CD8-positive, alpha-beta memory T cell (primary cell): ENCODE data around the gene TRAP1. TPM values are rescaled to one million over a fixed set of nuclear protein-coding genes. Genes with fewer than 3 reads are reported as not detected.

ENCODE experiments used
- CTCF ChIA-PET: fragments of 350-600 bp; sonication (Branson Sonifier 250); formaldehyde crosslinking; loops from one replicate; lab custom pipeline; 2021; ENCODE audit warnings: antibody characterized with exemption; lab: Charles Lee
- POLR2A ChIA-PET: fragments of 350-600 bp; sonication (Branson Sonifier 250); formaldehyde crosslinking; loops from one replicate; lab custom pipeline; 2021; ENCODE audit warnings: antibody characterized with exemption; lab: Charles Lee
- DNase-seq, 5 donors: peaks; one replicate each; pipeline versions ENCODE4 v3.0.0 to v3.0.0-alpha.2; 2020 to 2022; ENCODE audit warnings: mixed read lengths in 1 of 5
- H3K27ac ChIP-seq: one replicate; pipeline ENCODE4 v1.7.0; 2013; ENCODE audit warnings: low read depth, mild to moderate bottlenecking, low read length, moderate library complexity
- H3K27me3 ChIP-seq: 2 replicates; pipeline ENCODE4 v1.7.0; 2013; ENCODE audit warnings: low read length, mild to moderate bottlenecking; ENCODE audit not compliant: insufficient read depth, poor library complexity, severe bottlenecking
- H3K36me3 ChIP-seq: 2 replicates; pipeline ENCODE4 v1.7.0; 2013; ENCODE audit warnings: mild to moderate bottlenecking, low read length, moderate library complexity; ENCODE audit not compliant: insufficient read depth
- H3K4me1 ChIP-seq: 2 replicates; pipeline ENCODE4 v1.7.0; 2013; ENCODE audit warnings: mild to moderate bottlenecking, low read length, moderate library complexity; ENCODE audit not compliant: insufficient read depth
- H3K4me3 ChIP-seq: 2 replicates; pipeline ENCODE4 v1.7.0; 2013; ENCODE audit warnings: mild to moderate bottlenecking, low read length
- H3K9me3 ChIP-seq: 2 replicates; pipeline ENCODE4 v1.7.0; 2013; ENCODE audit warnings: mild to moderate bottlenecking, low read length
- H3K27ac Mint-ChIP-seq, 8 donors: one replicate each; pipeline ENCODE4 v1.8.0; 2020 to 2021; ENCODE audit warnings: mixed read lengths in 8 of 8, mild to moderate bottlenecking in 6 of 8, inconsistent platforms in 3 of 8, moderate library complexity in 3 of 8
- H3K27me3 Mint-ChIP-seq, 2 donors: one replicate each; pipeline ENCODE4 v1.8.0; 2020 to 2021; ENCODE audit warnings: mixed read lengths in 2 of 2, mild to moderate bottlenecking in 1 of 2, moderate library complexity in 1 of 2
- H3K36me3 Mint-ChIP-seq, 3 donors: one replicate each; pipeline ENCODE4 v1.8.0; 2020 to 2021; ENCODE audit warnings: mixed read lengths in 3 of 3, inconsistent platforms in 1 of 3, mild to moderate bottlenecking in 1 of 3
- H3K4me1 Mint-ChIP-seq, 3 donors: one replicate each; pipeline ENCODE4 v1.8.0; 2020 to 2021; ENCODE audit warnings: mixed read lengths in 3 of 3, inconsistent platforms in 1 of 3, mild to moderate bottlenecking in 1 of 3
- H3K4me3 Mint-ChIP-seq, 7 donors: one replicate each; pipeline ENCODE4 v1.8.0; 2020 to 2021; ENCODE audit warnings: mixed read lengths in 7 of 7, mild to moderate bottlenecking in 6 of 7, moderate library complexity in 4 of 7, inconsistent platforms in 2 of 7
- H3K9me3 Mint-ChIP-seq, 5 donors: one replicate each; pipeline ENCODE4 v1.8.0; 2020 to 2022; ENCODE audit warnings: mixed read lengths in 5 of 5, mild to moderate bottlenecking in 3 of 5, moderate library complexity in 2 of 5, inconsistent platforms in 1 of 5
- polyA plus RNA-seq: library from polyadenylated mRNA; unstranded; fragments of 300-500 nt; fragmentation: Illumina TruSeq; gene quantifications from one replicate; pipeline ENCODE4 v1.2.3, GENCODE V29; 2021
- total RNA-seq, 2 experiments: library from RNA; stranded (reverse); gene quantifications; one replicate each; pipeline ENCODE4 v1.2.3, GENCODE V29; 2021

The TRAP1 gene
- total and polyA plus RNA-seq, 3 experiments from 2014 or later, result 53.5 to 308 (median 283) TPM

GRCh38 chr16:3669082-3669481, 48.2 kb downstream of the TRAP1 start:
- peaks cover 0 to 51% (median 2%) of the 10 kb centered on the region in 3 donors for H3K36me3 Mint-ChIP-seq
- Histone ChIP-seq H3K4me1 (peaks cover 13% of the 10 kb centered on the region), H3K9me3 (no peaks in the 10 kb centered on the region), H3K4me3 (no peak overlapping the region), H3K36me3 (no peaks in the 10 kb centered on the region), H3K27ac (no peak overlapping the region), H3K27me3 (no peaks in the 10 kb centered on the region)
- no peaks in the 10 kb centered on the region for H3K27me3 Mint-ChIP-seq
- H3K27ac Mint-ChIP-seq, result peak overlapping the region in 1 of 8 donors; percentile 60
- H3K4me3 Mint-ChIP-seq, result no peak overlapping the region
- POLR2A ChIA-PET, result no interaction called here
- H3K9me3 Mint-ChIP-seq, result no peaks in the 10 kb centered on the region
- DNase-seq, result no peak
- peaks cover 20 to 44% (median 24%) of the 10 kb centered on the region in 3 donors for H3K4me1 Mint-ChIP-seq
- CTCF ChIA-PET, result no interaction called here

GRCh38 chr16:3668626-3669025, 48.7 kb downstream of the TRAP1 start:
- POLR2A ChIA-PET, result no interaction called here
- Histone ChIP-seq H3K36me3 (no peaks in the 10 kb centered on the region), H3K4me1 (peaks cover 13% of the 10 kb centered on the region), H3K9me3 (no peaks in the 10 kb centered on the region), H3K27me3 (no peaks in the 10 kb centered on the region), H3K27ac (no peak overlapping the region), H3K4me3 (no peak overlapping the region)
- Mint-ChIP-seq H3K4me3 (no peak overlapping the region), H3K27ac (peak overlapping the region in 1 of 8 donors; percentile 60), H3K9me3 (no peaks in the 10 kb centered on the region), H3K4me1 (peaks cover 20 to 44% (median 24%) of the 10 kb centered on the region in 3 donors), H3K27me3 (no peaks in the 10 kb centered on the region), H3K36me3 (peaks cover 0 to 48% (median 2%) of the 10 kb centered on the region in 3 donors)
- CTCF ChIA-PET, result no interaction called here
- no peak for DNase-seq

- Mint-ChIP-seq H3K27ac (peak overlapping the region in 7 of 8 donors; percentile 34 to 84 (median 52)), H3K4me3 (no peak overlapping the region), H3K4me1 (peaks cover 14 to 38% (median 23%) of the 10 kb centered on the region in 3 donors), H3K36me3 (peaks cover 0 to 59% (median 7%) of the 10 kb centered on the region in 3 donors), H3K27me3 (no peaks in the 10 kb centered on the region), H3K9me3 (no peaks in the 10 kb centered on the region)
- Histone ChIP-seq H3K27me3 (no peaks in the 10 kb centered on the region), H3K4me3 (no peak overlapping the region), H3K27ac (peak overlapping the region; percentile 20), H3K36me3 (peaks cover 5% of the 10 kb centered on the region), H3K9me3 (no peaks in the 10 kb centered on the region), H3K4me1 (peaks cover 13% of the 10 kb centered on the region)
- ChIA-PET POLR2A (interaction anchor here (0.6 kb wide), 1 partner anchor 84 kb away, joined by 3 read pairs; no protein-coding TSS in a partner anchor), CTCF (no interaction called here)
- DNase-seq, result peak; percentile 13 to 70 (median 34)
These were observed 51.8 kb downstream of the TRAP1 start for GRCh38 chr16:3665508-3665907.

GRCh38 chr16:3664187-3664896, 53.0 kb downstream of the TRAP1 start:
- no peak overlapping the region for H3K27ac ChIP-seq
- DNase-seq, result no peak
- POLR2A ChIA-PET, result no interaction called here
- Mint-ChIP-seq H3K27me3 (no peaks in the 10 kb centered on the region), H3K27ac (peak overlapping the region in 3 of 8 donors; percentile 47 to 91 (median 79)), H3K4me3 (no peak overlapping the region), H3K9me3 (no peaks in the 10 kb centered on the region), H3K4me1 (peaks cover 13 to 32% (median 23%) of the 10 kb centered on the region in 3 donors), H3K36me3 (peaks cover 0 to 66% (median 8%) of the 10 kb centered on the region in 3 donors)
- H3K4me1 ChIP-seq, result peaks cover 13% of the 10 kb centered on the region
- peaks cover 5% of the 10 kb centered on the region for H3K36me3 ChIP-seq
- no peaks in the 10 kb centered on the region for H3K9me3 ChIP-seq
- CTCF ChIA-PET, result no interaction called here
- no peak overlapping the region for H3K4me3 ChIP-seq
- no peaks in the 10 kb centered on the region for H3K27me3 ChIP-seq

- no peak for DNase-seq
- Mint-ChIP-seq H3K9me3 (no peaks in the 10 kb centered on the region), H3K4me3 (no peak overlapping the region), H3K27ac (peak overlapping the region in 2 of 8 donors; percentile 23 to 63), H3K4me1 (peaks cover 13 to 26% (median 23%) of the 10 kb centered on the region in 3 donors), H3K27me3 (no peaks in the 10 kb centered on the region), H3K36me3 (peaks cover 0 to 72% (median 11%) of the 10 kb centered on the region in 3 donors)
- ChIA-PET CTCF (interaction anchor here (1.1 kb wide), 1 partner anchor 136 kb away, joined by 3 read pairs; no protein-coding TSS in a partner anchor), POLR2A (no interaction called here)
- Histone ChIP-seq H3K9me3 (no peaks in the 10 kb centered on the region), H3K27ac (no peak overlapping the region), H3K4me3 (no peak overlapping the region), H3K4me1 (peaks cover 13% of the 10 kb centered on the region), H3K27me3 (no peaks in the 10 kb centered on the region), H3K36me3 (peaks cover 10% of the 10 kb centered on the region)
These were observed 54.7 kb downstream of the TRAP1 start for GRCh38 chr16:3662601-3663000.

GRCh38 chr16:3661922-3662321, 55.4 kb downstream of the TRAP1 start:
- CTCF ChIA-PET, result no interaction called here
- Histone ChIP-seq H3K4me3 (no peak overlapping the region), H3K27me3 (no peaks in the 10 kb centered on the region), H3K27ac (no peak overlapping the region), H3K9me3 (no peaks in the 10 kb centered on the region), H3K4me1 (peaks cover 13% of the 10 kb centered on the region), H3K36me3 (peaks cover 15% of the 10 kb centered on the region)
- no peak for DNase-seq
- no peaks in the 10 kb centered on the region for H3K27me3 Mint-ChIP-seq
- H3K4me1 Mint-ChIP-seq, result peaks cover 14 to 25% (median 23%) of the 10 kb centered on the region in 3 donors
- no peak overlapping the region for H3K4me3 Mint-ChIP-seq
- H3K36me3 Mint-ChIP-seq, result peaks cover 0 to 78% (median 11%) of the 10 kb centered on the region in 3 donors
- POLR2A ChIA-PET, result no interaction called here
- no peaks in the 10 kb centered on the region for H3K9me3 Mint-ChIP-seq
- no peak overlapping the region for H3K27ac Mint-ChIP-seq

- peaks cover 0 to 80% (median 11%) of the 10 kb centered on the region in 3 donors for H3K36me3 Mint-ChIP-seq
- H3K4me1 ChIP-seq, result peaks cover 12% of the 10 kb centered on the region
- no peak overlapping the region for H3K4me3 ChIP-seq
- ChIA-PET POLR2A (no interaction called here), CTCF (no interaction called here)
- no peaks in the 10 kb centered on the region for H3K9me3 ChIP-seq
- no peaks in the 10 kb centered on the region for H3K27me3 ChIP-seq
- no peak overlapping the region for H3K4me3 Mint-ChIP-seq
- H3K9me3 Mint-ChIP-seq, result no peaks in the 10 kb centered on the region
- peak overlapping the region in 6 of 8 donors; percentile 16 to 81 (median 65) for H3K27ac Mint-ChIP-seq
- peaks cover 13 to 21% (median 21%) of the 10 kb centered on the region in 3 donors for H3K4me1 Mint-ChIP-seq
- no peak for DNase-seq
- no peaks in the 10 kb centered on the region for H3K27me3 Mint-ChIP-seq
- H3K36me3 ChIP-seq, result peaks cover 15% of the 10 kb centered on the region
- no peak overlapping the region for H3K27ac ChIP-seq
These were observed 56.0 kb downstream of the TRAP1 start for GRCh38 chr16:3661311-3661710.

GRCh38 chr16:3659251-3659650, 58.1 kb downstream of the TRAP1 start:
- H3K4me1 ChIP-seq, result no peaks in the 10 kb centered on the region
- H3K27ac ChIP-seq, result no peak overlapping the region
- H3K9me3 Mint-ChIP-seq, result no peaks in the 10 kb centered on the region
- peaks cover 0 to 84% (median 11%) of the 10 kb centered on the region in 3 donors for H3K36me3 Mint-ChIP-seq
- H3K36me3 ChIP-seq, result peaks cover 15% of the 10 kb centered on the region
- H3K4me3 ChIP-seq, result no peak overlapping the region
- H3K9me3 ChIP-seq, result no peaks in the 10 kb centered on the region
- DNase-seq, result no peak
- CTCF ChIA-PET, result no interaction called here
- H3K27me3 ChIP-seq, result no peaks in the 10 kb centered on the region
- peaks cover 2 to 6% (median 5%) of the 10 kb centered on the region in 3 donors for H3K4me1 Mint-ChIP-seq
- no peaks in the 10 kb centered on the region for H3K27me3 Mint-ChIP-seq
- POLR2A ChIA-PET, result no interaction called here
- no peak overlapping the region for H3K4me3 Mint-ChIP-seq
- peak overlapping the region in 4 of 8 donors; percentile 57 to 81 (median 69) for H3K27ac Mint-ChIP-seq
